Measurements from ENCODE around the gene NDUFB5. TPM values are rescaled to one million over a fixed set of nuclear protein-coding genes. Genes with fewer than 3 reads are reported as not detected.

Gene NDUFB5
- total RNA-seq, 1 experiment from 2014 or later, result 116 TPM

DNA sequence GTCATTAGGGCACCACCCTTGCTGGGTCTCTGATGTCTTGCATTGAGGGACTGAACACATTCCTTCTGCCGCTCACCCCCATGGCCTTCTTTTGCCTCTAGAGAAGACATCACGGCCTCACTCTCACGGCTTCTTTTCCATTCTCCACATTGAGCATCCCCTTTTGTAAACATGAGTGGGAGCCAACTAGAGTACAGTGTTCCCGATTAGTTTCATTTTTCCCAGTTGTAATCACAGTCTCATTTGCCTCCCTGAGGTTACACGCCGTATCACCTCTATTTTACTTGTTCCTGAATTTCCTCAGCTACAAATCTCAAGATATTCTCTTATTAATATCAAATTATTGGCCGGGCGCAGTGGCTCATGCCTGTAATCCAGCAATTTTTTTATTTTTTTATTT is 65.7 kb downstream of the NDUFB5 start:
- ATAC-seq (no peak), DNase-seq (ENCODE audit: low read depth, low spot score) (no peak)
- peaks cover 11 to 33% of the 10 kb centered on the region in 2 experiments for H3K4me1 ChIP-seq (ENCODE audit: control insufficient read depth in 1 of 2, insufficient read depth in 2 of 2, low read length in 2 of 2)
- intact Hi-C loops (cut with micrococcal nuclease), result no loop called here
- no peaks in the 10 kb centered on the region for H4K20me1 ChIP-seq (ENCODE audit: insufficient read depth)
- TF ChIP-seq EZH2phosphoT487 (IDR thresholded peaks at IDR 0.05; ENCODE audit: borderline replicate concordance) (no peak), POLR2AphosphoS5 (IDR thresholded peaks at IDR 0.05; ENCODE audit: low read depth, low read length) (no peak), TCF7L2 (IDR thresholded peaks at IDR 0.05; ENCODE audit: borderline replicate concordance, extremely low read depth, insufficient read depth, insufficient read length) (no peak), FOSL1 (IDR thresholded peaks at IDR 0.05; ENCODE audit: low read depth) (no peak), CBX3 (IDR thresholded peaks at IDR 0.05; ENCODE audit: low read depth) (no peak), POLR2A (IDR thresholded peaks at IDR 0.05; ENCODE audit: borderline replicate concordance, extremely low read depth, insufficient read depth, insufficient read length) (no peak), SRF (IDR thresholded peaks at IDR 0.05; ENCODE audit: low read depth) (no peak), ELF1 (IDR thresholded peaks at IDR 0.05; ENCODE audit: borderline replicate concordance, low read depth) (no peak)
- TF ChIP-seq, protein P1, sequence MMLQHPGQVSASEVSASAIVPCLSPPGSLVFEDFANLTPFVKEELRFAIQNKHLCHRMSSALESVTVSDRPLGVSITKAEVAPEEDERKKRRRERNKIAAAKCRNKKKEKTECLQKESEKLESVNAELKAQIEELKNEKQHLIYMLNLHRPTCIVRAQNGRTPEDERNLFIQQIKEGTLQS (IDR thresholded peaks at IDR 0.05), result no peak
- no peaks in the 10 kb centered on the region for H3K36me3 ChIP-seq (ENCODE audit: control insufficient read depth in 1 of 2, insufficient read depth in 2 of 2, low read length in 2 of 2)
- RAD21 ChIA-PET (ENCODE audit: low non-redundant PET in 1 of 2, low total read pairs in 2 of 2, uncharacterized antibody in 2 of 2, unreplicated experiment in 2 of 2), result no interaction called here
- H3K9ac ChIP-seq (ENCODE audit: low read length), result no peak overlapping the region
- BruUV-seq (replicated peaks), result no TSS peak
- no peaks in the 10 kb centered on the region for H3K27me3 ChIP-seq (ENCODE audit: insufficient read depth, low read length)
- no peak overlapping the region for H3K27ac ChIP-seq (ENCODE audit: low read depth, low read length)
- peaks cover 91% of the 10 kb centered on the region for H3K79me2 ChIP-seq (ENCODE audit: insufficient read depth, low read length)
- no peak overlapping the region for H3K4me3 ChIP-seq (replicated peaks in 1 of 2; ENCODE audit: low read depth in 1 of 2, low read length in 2 of 2)
- H3K9me2 ChIP-seq (ENCODE audit: insufficient read depth), result no peaks in the 10 kb centered on the region
- POLR2A ChIA-PET, result no interaction called here
- no peaks in the 10 kb centered on the region for H3K9me3 ChIP-seq (ENCODE audit: control insufficient read depth in 1 of 2, insufficient read depth in 1 of 2, low read depth in 1 of 2, low read length in 2 of 2)
- CTCF ChIA-PET, result no interaction called here
- H3K4me2 ChIP-seq (ENCODE audit: low read length), result no peak overlapping the region
- H2AFZ ChIP-seq (ENCODE audit: low read depth, low read length, poor library complexity, severe bottlenecking), result no peak overlapping the region

- DNase-seq (ENCODE audit: low read depth, low spot score) (no peak), ATAC-seq (no peak)
- intact Hi-C loops (cut with micrococcal nuclease), result no loop called here
- H3K4me2 ChIP-seq (ENCODE audit: low read length), result no peak overlapping the region
- CTCF ChIA-PET, result interaction anchor here (1.2 kb wide), 1 partner anchor 10 kb away, joined by 3 read pairs; no protein-coding TSS in a partner anchor
- H3K9ac ChIP-seq (ENCODE audit: low read length), result no peak overlapping the region
- peaks cover 11 to 33% of the 10 kb centered on the region in 2 experiments for H3K4me1 ChIP-seq (ENCODE audit: control insufficient read depth in 1 of 2, insufficient read depth in 2 of 2, low read length in 2 of 2)
- POLR2A ChIA-PET, result no interaction called here
- no peak overlapping the region for H3K4me3 ChIP-seq (replicated peaks in 1 of 2; ENCODE audit: low read depth in 1 of 2, low read length in 2 of 2)
- peaks cover 88% of the 10 kb centered on the region for H3K79me2 ChIP-seq (ENCODE audit: insufficient read depth, low read length)
- H3K36me3 ChIP-seq (ENCODE audit: control insufficient read depth in 1 of 2, insufficient read depth in 2 of 2, low read length in 2 of 2), result no peaks in the 10 kb centered on the region
- RAD21 ChIA-PET (ENCODE audit: low non-redundant PET in 1 of 2, low total read pairs in 2 of 2, uncharacterized antibody in 2 of 2, unreplicated experiment in 2 of 2), result no interaction called here
- no peaks in the 10 kb centered on the region for H3K9me3 ChIP-seq (ENCODE audit: control insufficient read depth in 1 of 2, insufficient read depth in 1 of 2, low read depth in 1 of 2, low read length in 2 of 2)
- no peak overlapping the region for H3K27ac ChIP-seq (ENCODE audit: low read depth, low read length)
- no peaks in the 10 kb centered on the region for H3K9me2 ChIP-seq (ENCODE audit: insufficient read depth)
- no peaks in the 10 kb centered on the region for H3K27me3 ChIP-seq (ENCODE audit: insufficient read depth, low read length)
- BruUV-seq (replicated peaks), result no TSS peak
- no peaks in the 10 kb centered on the region for H4K20me1 ChIP-seq (ENCODE audit: insufficient read depth)
- no peak overlapping the region for H2AFZ ChIP-seq (ENCODE audit: low read depth, low read length, poor library complexity, severe bottlenecking)
- TF ChIP-seq, protein P2, sequence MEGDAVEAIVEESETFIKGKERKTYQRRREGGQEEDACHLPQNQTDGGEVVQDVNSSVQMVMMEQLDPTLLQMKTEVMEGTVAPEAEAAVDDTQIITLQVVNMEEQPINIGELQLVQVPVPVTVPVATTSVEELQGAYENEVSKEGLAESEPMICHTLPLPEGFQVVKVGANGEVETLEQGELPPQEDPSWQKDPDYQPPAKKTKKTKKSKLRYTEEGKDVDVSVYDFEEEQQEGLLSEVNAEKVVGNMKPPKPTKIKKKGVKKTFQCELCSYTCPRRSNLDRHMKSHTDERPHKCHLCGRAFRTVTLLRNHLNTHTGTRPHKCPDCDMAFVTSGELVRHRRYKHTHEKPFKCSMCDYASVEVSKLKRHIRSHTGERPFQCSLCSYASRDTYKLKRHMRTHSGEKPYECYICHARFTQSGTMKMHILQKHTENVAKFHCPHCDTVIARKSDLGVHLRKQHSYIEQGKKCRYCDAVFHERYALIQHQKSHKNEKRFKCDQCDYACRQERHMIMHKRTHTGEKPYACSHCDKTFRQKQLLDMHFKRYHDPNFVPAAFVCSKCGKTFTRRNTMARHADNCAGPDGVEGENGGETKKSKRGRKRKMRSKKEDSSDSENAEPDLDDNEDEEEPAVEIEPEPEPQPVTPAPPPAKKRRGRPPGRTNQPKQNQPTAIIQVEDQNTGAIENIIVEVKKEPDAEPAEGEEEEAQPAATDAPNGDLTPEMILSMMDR (IDR thresholded peaks at IDR 0.05 in 2 of 3, conservative IDR thresholded peaks at IDR 0.05 in 1 of 3; ENCODE audit: borderline replicate concordance in 1 of 3, insufficient read depth in 1 of 3, low read depth in 2 of 3, low read length in 2 of 3), result no peak
- TF ChIP-seq EZH2phosphoT487 (IDR thresholded peaks at IDR 0.05; ENCODE audit: borderline replicate concordance) (no peak), ZBTB33 (IDR thresholded peaks at IDR 0.05; ENCODE audit: extremely low read depth, insufficient replicate concordance, low read length) (no peak), POLR2AphosphoS5 (IDR thresholded peaks at IDR 0.05; ENCODE audit: low read depth, low read length) (no peak)
- TF ChIP-seq, protein P3, sequence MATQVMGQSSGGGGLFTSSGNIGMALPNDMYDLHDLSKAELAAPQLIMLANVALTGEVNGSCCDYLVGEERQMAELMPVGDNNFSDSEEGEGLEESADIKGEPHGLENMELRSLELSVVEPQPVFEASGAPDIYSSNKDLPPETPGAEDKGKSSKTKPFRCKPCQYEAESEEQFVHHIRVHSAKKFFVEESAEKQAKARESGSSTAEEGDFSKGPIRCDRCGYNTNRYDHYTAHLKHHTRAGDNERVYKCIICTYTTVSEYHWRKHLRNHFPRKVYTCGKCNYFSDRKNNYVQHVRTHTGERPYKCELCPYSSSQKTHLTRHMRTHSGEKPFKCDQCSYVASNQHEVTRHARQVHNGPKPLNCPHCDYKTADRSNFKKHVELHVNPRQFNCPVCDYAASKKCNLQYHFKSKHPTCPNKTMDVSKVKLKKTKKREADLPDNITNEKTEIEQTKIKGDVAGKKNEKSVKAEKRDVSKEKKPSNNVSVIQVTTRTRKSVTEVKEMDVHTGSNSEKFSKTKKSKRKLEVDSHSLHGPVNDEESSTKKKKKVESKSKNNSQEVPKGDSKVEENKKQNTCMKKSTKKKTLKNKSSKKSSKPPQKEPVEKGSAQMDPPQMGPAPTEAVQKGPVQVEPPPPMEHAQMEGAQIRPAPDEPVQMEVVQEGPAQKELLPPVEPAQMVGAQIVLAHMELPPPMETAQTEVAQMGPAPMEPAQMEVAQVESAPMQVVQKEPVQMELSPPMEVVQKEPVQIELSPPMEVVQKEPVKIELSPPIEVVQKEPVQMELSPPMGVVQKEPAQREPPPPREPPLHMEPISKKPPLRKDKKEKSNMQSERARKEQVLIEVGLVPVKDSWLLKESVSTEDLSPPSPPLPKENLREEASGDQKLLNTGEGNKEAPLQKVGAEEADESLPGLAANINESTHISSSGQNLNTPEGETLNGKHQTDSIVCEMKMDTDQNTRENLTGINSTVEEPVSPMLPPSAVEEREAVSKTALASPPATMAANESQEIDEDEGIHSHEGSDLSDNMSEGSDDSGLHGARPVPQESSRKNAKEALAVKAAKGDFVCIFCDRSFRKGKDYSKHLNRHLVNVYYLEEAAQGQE (IDR thresholded peaks at IDR 0.05; ENCODE audit: low read depth), result no peak
Measured at GRCh38 chr3:179671309-179671708, 66.7 kb downstream of the NDUFB5 start.
